ENCODE results near the gene EPYC.

DNA sequence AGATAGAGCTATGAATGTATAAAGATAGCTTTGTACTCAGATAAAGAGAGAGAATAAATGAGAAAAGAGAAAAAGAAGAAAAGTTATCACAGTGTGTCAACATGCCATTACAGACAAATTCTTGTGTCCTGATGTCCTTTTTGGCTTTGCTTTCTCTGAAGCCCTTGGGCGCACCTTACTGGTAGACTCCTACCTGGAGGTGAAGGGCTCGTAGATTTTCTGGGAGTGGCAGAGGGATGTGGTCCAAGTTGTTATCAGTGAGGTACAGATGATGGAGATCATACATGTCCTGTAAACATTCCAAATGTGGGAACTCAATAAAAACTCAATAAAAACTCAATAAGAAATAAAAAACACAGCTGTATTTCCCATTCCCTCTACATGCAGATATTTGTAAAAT lies 34.9 kb downstream of the EPYC start:
- TF ChIP-seq, protein P1, sequence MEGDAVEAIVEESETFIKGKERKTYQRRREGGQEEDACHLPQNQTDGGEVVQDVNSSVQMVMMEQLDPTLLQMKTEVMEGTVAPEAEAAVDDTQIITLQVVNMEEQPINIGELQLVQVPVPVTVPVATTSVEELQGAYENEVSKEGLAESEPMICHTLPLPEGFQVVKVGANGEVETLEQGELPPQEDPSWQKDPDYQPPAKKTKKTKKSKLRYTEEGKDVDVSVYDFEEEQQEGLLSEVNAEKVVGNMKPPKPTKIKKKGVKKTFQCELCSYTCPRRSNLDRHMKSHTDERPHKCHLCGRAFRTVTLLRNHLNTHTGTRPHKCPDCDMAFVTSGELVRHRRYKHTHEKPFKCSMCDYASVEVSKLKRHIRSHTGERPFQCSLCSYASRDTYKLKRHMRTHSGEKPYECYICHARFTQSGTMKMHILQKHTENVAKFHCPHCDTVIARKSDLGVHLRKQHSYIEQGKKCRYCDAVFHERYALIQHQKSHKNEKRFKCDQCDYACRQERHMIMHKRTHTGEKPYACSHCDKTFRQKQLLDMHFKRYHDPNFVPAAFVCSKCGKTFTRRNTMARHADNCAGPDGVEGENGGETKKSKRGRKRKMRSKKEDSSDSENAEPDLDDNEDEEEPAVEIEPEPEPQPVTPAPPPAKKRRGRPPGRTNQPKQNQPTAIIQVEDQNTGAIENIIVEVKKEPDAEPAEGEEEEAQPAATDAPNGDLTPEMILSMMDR (IDR thresholded peaks at IDR 0.05), result no peak
- TF ChIP-seq POLR2A (IDR thresholded peaks at IDR 0.05) (no peak), POLR2AphosphoS5 (IDR thresholded peaks at IDR 0.05) (no peak)

Measured in breast epithelium (tissue), 3 donors.